HepG2 (cell line): ENCODE results near the gene HDAC4. TPM values are rescaled to one million over a fixed set of nuclear protein-coding genes. Genes with fewer than 3 reads are reported as not detected.

ENCODE experiments used
- ATAC-seq: fragments of 200-7000 bp; cut with Tn5 transposase; 3 replicates; pipeline ENCODE4 v1.9.1; 2020; ENCODE audit warnings: mild to moderate bottlenecking, moderate library complexity
- BruUV-seq: library from RNA; stranded (reverse); fragments of 400-500 nt; replicated peaks from 2 replicates; lab custom pipeline; 2021; lab: Mats Ljungman, UMichigan
- CTCF ChIA-PET: fragments of 300-600 bp; formaldehyde crosslinking; extraction: SDS; loops from one replicate; lab custom pipeline; 2021; ENCODE audit warnings: low total read pairs, inconsistent platforms, low intra/inter-chr PET ratio; lab: Yijun Ruan, JAX
- POLR2A ChIA-PET: fragments of 350-600 bp; sonication (Branson Sonifier 250); formaldehyde crosslinking; loops from one replicate; lab custom pipeline; 2020; ENCODE audit warnings: antibody characterized with exemption, inconsistent platforms; lab: Yijun Ruan, JAX
- DNase-seq: peaks from one replicate; pipeline ENCODE4 v3.0.0-alpha.2; 2015; ENCODE audit warnings: low spot score
- FAIRE-seq: peaks from 3 replicates; lab custom pipeline; 2011; peaks lifted over from hg19 to GRCh38; lab: Jason Lieb, UNC
- H2AFZ ChIP-seq: one replicate; pipeline ENCODE4 v1.6.1; 2011; ENCODE audit warnings: low read length, inconsistent platforms
- H3K27ac ChIP-seq: fragments of 300-600 bp; 3 replicates; pipeline ENCODE4 v1.8.0; 2011; ENCODE audit warnings: mixed run types, mild to moderate bottlenecking, mixed read lengths, low read length, inconsistent platforms; ENCODE audit not compliant: insufficient read depth; ENCODE audit errors: extremely low read length
- H3K27me3 ChIP-seq, 2 experiments: fragments of 200-600 bp in 1 of 2; 2 replicates in 1 of 2; 3 replicates in 1 of 2; pipeline versions ENCODE4 v1.6.0 to v1.8.0; 2011; ENCODE audit warnings: low read length in 2 of 2, mild to moderate bottlenecking in 2 of 2, moderate library complexity in 2 of 2, inconsistent platforms in 1 of 2; ENCODE audit not compliant: insufficient read depth in 2 of 2, control insufficient read depth in 1 of 2
- H3K36me3 ChIP-seq, 2 experiments: fragments of 200-600 bp in 1 of 2; replicated peaks in 1 of 2; 2 replicates in 1 of 2; 3 replicates in 1 of 2; pipeline versions ENCODE4 v1.5.1 to v1.8.0; 2011; ENCODE audit warnings: low read length in 2 of 2, inconsistent platforms in 1 of 2; ENCODE audit not compliant: insufficient read depth in 2 of 2, control insufficient read depth in 1 of 2
- H3K4me1 ChIP-seq: 2 replicates; pipeline ENCODE4 v1.5.1; 2012; ENCODE audit warnings: low read length, inconsistent platforms; ENCODE audit not compliant: insufficient read depth
- H3K4me2 ChIP-seq: 2 replicates; pipeline ENCODE4 v1.6.0; 2011; ENCODE audit warnings: low read depth, low read length, inconsistent platforms
- H3K4me3 ChIP-seq, 3 experiments: fragments of 200-600 bp in 1 of 3; sonication (generic), shearing (Covaris generic) in 1 of 3; replicated peaks in 1 of 3; 2 replicates each; pipeline ENCODE4 v1.5.1; 2011 to 2016; ENCODE audit warnings: low read length in 3 of 3, inconsistent platforms in 2 of 3, low read depth in 2 of 3, mild to moderate bottlenecking in 2 of 3, control low read depth in 1 of 3, mixed read lengths in 1 of 3; ENCODE audit not compliant: insufficient read depth in 1 of 3
- H3K79me2 ChIP-seq: one replicate; pipeline ENCODE4 v1.6.1; 2011; ENCODE audit warnings: low read length, inconsistent platforms; ENCODE audit not compliant: insufficient read depth
- H3K9ac ChIP-seq: 2 replicates; pipeline ENCODE4 v1.6.0; 2011; ENCODE audit warnings: mild to moderate bottlenecking, low read depth, low read length, inconsistent platforms; ENCODE audit not compliant: insufficient read depth
- H3K9me3 ChIP-seq: 2 replicates; pipeline ENCODE4 v1.5.1; 2012; ENCODE audit warnings: mild to moderate bottlenecking, low read length
- H4K20me1 ChIP-seq: 2 replicates; pipeline ENCODE4 v1.6.0; 2011; ENCODE audit warnings: inconsistent platforms, mild to moderate bottlenecking, low read length, moderate library complexity; ENCODE audit not compliant: insufficient read depth
- CBX2 ChIP-seq, 2 experiments: fragments of 200-600 bp in 1 of 2; sonication (generic); formaldehyde crosslinking in 1 of 2; IDR thresholded peaks; 2 replicates each; pipeline versions ENCODE4 v1.7.0 to v1.8.1; 2018 to 2022; ENCODE audit warnings: low read depth in 2 of 2, low read length in 1 of 2, mild to moderate bottlenecking in 1 of 2, missing genetic modification reagents in 1 of 2
- ESRRA ChIP-seq: sonication (generic); formaldehyde crosslinking; IDR thresholded peaks from 2 replicates; pipeline ENCODE4 v1.5.1; 2020; ENCODE audit warnings: mild to moderate bottlenecking, low read depth, missing genetic modification reagents
- FOXC1 ChIP-seq: sonication (generic); formaldehyde crosslinking; IDR thresholded peaks from 2 replicates; pipeline ENCODE4 v1.8.0; 2022; ENCODE audit warnings: mild to moderate bottlenecking, missing genetic modification reagents, borderline replicate concordance
- GLI4 ChIP-seq: sonication (generic); formaldehyde crosslinking; IDR thresholded peaks from 2 replicates; pipeline ENCODE4 v1.5.1; 2020; ENCODE audit warnings: missing genetic modification reagents, mild to moderate bottlenecking, moderate library complexity, borderline replicate concordance
- KDM5A ChIP-seq: fragments of 200-600 bp; sonication (generic); IDR thresholded peaks from 2 replicates; pipeline ENCODE4 v1.7.0; 2018; ENCODE audit warnings: antibody characterized with exemption, mild to moderate bottlenecking, low read length, borderline replicate concordance
- SMC3 ChIP-seq: IDR thresholded peaks from 2 replicates; pipeline ENCODE4 v1.6.1; 2011; ENCODE audit warnings: low read length, improper control_type of control experiment
- TGIF2 ChIP-seq: IDR thresholded peaks from 2 replicates; pipeline ENCODE4 v1.6.1; 2016; ENCODE audit warnings: control low read depth, missing compliant biosample characterization
- ZBTB43 ChIP-seq: sonication (generic); formaldehyde crosslinking; conservative IDR thresholded peaks from 2 replicates; pipeline ENCODE4 v1.4.0; 2020; ENCODE audit warnings: missing genetic modification reagents
- ZBTB7A ChIP-seq: sonication (generic); formaldehyde crosslinking; IDR thresholded peaks from 2 replicates; pipeline ENCODE4 v1.8.0; 2022; ENCODE audit warnings: mild to moderate bottlenecking, missing genetic modification reagents
- ZNF562 ChIP-seq: sonication (generic); formaldehyde crosslinking; IDR thresholded peaks from 2 replicates; pipeline ENCODE4 v1.8.0; 2022; ENCODE audit warnings: missing genetic modification reagents, borderline replicate concordance
- ZNF850 ChIP-seq: sonication (generic); formaldehyde crosslinking; conservative IDR thresholded peaks from 2 replicates; pipeline ENCODE4 v1.9.0; 2021; ENCODE audit warnings: mild to moderate bottlenecking, missing genetic modification reagents
- ZZZ3 ChIP-seq: sonication (generic); formaldehyde crosslinking; IDR thresholded peaks from 2 replicates; pipeline ENCODE4 v1.4.0; 2020; ENCODE audit warnings: missing genetic modification reagents, mild to moderate bottlenecking, borderline replicate concordance
- WGBS: methylation state at CpG from one replicate; pipeline ENCODE4 v1.1.6; 2017; ENCODE audit warnings: low lambda C conversion rate; 5-methylcytosine and 5-hydroxymethylcytosine counted together
- in situ Hi-C: cut with HindIII; loops from 2 replicates; pipeline ENCODE4 v1.10.0; 2017; ENCODE audit warnings: low pct_unique_long_range_greater_than_20kb; ENCODE audit not compliant: extremely low pct_ligation_motif_present
- intact Hi-C: fragments of 100-400 bp; cut with micrococcal nuclease; formaldehyde crosslinking; loops from one replicate; pipeline ENCODE4 v1.10.0; 2022; ENCODE audit not compliant: unreplicated experiment
- polyA plus RNA-seq, 8 experiments: library from polyadenylated mRNA; depleted of rRNA in 3 of 8; stranded (reverse) in 7 of 8; unstranded in 1 of 8; fragments of >200 nt; fragmentation: Illumina TruSeq in 4 of 8; extraction: Trizol in 4 of 8; gene quantifications; 2 replicates each; pipeline versions ENCODE4 v1.2.1 to v1.2.3, GENCODE V29; 2011 to 2016; ENCODE audit warnings: low read depth in 4 of 8, missing spikeins in 1 of 8, mixed read lengths in 1 of 8; ENCODE audit not compliant: insufficient read depth in 1 of 8
- total RNA-seq, 5 experiments: library from RNA; depleted of rRNA; stranded (reverse); fragments of >200 nt; fragmentation: Illumina TruSeq; extraction: Trizol; gene quantifications; 2 replicates each; pipeline ENCODE4 v1.2.3, GENCODE V29; 2016; ENCODE audit warnings: low read depth in 1 of 5
- TF ChIP-seq, protein P1 (sequence below): sonication (generic); formaldehyde crosslinking; IDR thresholded peaks from 2 replicates; pipeline ENCODE4 v1.4.0; 2020; ENCODE audit warnings: missing genetic modification reagents
- TF ChIP-seq, protein P2 (sequence below): sonication (generic); formaldehyde crosslinking; IDR thresholded peaks from 2 replicates; pipeline ENCODE4 v1.4.0; 2020; ENCODE audit warnings: mild to moderate bottlenecking, missing genetic modification reagents
- TF ChIP-seq, protein P3 (sequence below): sonication (generic); formaldehyde crosslinking; IDR thresholded peaks from 2 replicates; pipeline ENCODE4 v1.5.0; 2020; ENCODE audit warnings: mild to moderate bottlenecking, missing genetic modification reagents

The HDAC4 gene
- total and polyA plus RNA-seq, 2 of the 13 experiments (the other 11 are each of a cell fraction or from before 2014, with no cell fraction given): 10.1 to 11.5 TPM

DNA sequence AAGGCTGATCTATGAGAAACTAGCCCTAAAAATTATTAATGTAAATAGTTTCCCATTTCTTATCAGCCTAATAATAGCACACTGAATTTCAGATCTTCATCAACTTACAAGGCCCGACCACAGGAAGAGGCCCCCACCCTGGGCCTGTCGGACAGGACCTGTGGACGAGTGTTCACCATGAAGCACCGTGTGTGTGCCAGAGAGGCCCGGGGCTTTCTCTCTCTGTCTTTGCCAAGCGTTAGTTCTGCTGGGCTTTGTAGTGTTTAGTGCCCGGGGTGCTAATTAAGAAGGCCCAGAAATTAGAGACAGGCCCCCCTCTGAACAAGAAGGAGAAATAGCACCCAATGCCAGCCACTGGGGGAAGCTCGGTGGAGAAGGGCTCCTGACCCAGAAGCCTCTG is 287.2 kb downstream of the HDAC4 start:
- in situ Hi-C loops (no loop called here), intact Hi-C loops (no loop called here)
- CTCF ChIA-PET: no interaction called here
- H3K9ac ChIP-seq: no peak overlapping the region
- no peak overlapping the region for H3K27ac ChIP-seq
- peaks cover 9 to 20% of the 10 kb centered on the region in 2 experiments; a peak in 4 of 5 replicates for H3K36me3 ChIP-seq
- BruUV-seq: no TSS peak
- peaks cover 12% of the 10 kb centered on the region for H3K4me1 ChIP-seq
- DNase-seq (no peak), ATAC-seq (no peak), FAIRE-seq (no peak)
- POLR2A ChIA-PET: no interaction called here
- no peak overlapping the region for H2AFZ ChIP-seq
- WGBS: 85% methylated on average over 8 of the region's 8 CpGs
- TF ChIP-seq ZBTB7A (CRISPR knock-in tag): no peak
- TF ChIP-seq, protein P1, sequence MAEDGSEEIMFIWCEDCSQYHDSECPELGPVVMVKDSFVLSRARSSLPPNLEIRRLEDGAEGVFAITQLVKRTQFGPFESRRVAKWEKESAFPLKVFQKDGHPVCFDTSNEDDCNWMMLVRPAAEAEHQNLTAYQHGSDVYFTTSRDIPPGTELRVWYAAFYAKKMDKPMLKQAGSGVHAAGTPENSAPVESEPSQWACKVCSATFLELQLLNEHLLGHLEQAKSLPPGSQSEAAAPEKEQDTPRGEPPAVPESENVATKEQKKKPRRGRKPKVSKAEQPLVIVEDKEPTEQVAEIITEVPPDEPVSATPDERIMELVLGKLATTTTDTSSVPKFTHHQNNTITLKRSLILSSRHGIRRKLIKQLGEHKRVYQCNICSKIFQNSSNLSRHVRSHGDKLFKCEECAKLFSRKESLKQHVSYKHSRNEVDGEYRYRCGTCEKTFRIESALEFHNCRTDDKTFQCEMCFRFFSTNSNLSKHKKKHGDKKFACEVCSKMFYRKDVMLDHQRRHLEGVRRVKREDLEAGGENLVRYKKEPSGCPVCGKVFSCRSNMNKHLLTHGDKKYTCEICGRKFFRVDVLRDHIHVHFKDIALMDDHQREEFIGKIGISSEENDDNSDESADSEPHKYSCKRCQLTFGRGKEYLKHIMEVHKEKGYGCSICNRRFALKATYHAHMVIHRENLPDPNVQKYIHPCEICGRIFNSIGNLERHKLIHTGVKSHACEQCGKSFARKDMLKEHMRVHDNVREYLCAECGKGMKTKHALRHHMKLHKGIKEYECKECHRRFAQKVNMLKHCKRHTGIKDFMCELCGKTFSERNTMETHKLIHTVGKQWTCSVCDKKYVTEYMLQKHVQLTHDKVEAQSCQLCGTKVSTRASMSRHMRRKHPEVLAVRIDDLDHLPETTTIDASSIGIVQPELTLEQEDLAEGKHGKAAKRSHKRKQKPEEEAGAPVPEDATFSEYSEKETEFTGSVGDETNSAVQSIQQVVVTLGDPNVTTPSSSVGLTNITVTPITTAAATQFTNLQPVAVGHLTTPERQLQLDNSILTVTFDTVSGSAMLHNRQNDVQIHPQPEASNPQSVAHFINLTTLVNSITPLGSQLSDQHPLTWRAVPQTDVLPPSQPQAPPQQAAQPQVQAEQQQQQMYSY (CRISPR knock-in tag): no peak
- no peak for TF ChIP-seq KDM5A
- TF ChIP-seq, protein P2, sequence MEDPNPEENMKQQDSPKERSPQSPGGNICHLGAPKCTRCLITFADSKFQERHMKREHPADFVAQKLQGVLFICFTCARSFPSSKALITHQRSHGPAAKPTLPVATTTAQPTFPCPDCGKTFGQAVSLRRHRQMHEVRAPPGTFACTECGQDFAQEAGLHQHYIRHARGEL (CRISPR knock-in tag): no peak
- TF ChIP-seq ZZZ3 (CRISPR knock-in tag): no peak
- no peak for TF ChIP-seq SMC3
- TF ChIP-seq GLI4 (CRISPR knock-in tag): no peak
- TF ChIP-seq TGIF2 (CRISPR knock-in tag): no peak
- TF ChIP-seq, protein P3, sequence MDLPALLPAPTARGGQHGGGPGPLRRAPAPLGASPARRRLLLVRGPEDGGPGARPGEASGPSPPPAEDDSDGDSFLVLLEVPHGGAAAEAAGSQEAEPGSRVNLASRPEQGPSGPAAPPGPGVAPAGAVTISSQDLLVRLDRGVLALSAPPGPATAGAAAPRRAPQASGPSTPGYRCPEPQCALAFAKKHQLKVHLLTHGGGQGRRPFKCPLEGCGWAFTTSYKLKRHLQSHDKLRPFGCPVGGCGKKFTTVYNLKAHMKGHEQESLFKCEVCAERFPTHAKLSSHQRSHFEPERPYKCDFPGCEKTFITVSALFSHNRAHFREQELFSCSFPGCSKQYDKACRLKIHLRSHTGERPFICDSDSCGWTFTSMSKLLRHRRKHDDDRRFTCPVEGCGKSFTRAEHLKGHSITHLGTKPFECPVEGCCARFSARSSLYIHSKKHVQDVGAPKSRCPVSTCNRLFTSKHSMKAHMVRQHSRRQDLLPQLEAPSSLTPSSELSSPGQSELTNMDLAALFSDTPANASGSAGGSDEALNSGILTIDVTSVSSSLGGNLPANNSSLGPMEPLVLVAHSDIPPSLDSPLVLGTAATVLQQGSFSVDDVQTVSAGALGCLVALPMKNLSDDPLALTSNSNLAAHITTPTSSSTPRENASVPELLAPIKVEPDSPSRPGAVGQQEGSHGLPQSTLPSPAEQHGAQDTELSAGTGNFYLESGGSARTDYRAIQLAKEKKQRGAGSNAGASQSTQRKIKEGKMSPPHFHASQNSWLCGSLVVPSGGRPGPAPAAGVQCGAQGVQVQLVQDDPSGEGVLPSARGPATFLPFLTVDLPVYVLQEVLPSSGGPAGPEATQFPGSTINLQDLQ (CRISPR knock-in tag): no peak
- no peak for TF ChIP-seq CBX2 (IDR thresholded peaks at IDR 0.05; ENCODE audit: low read depth, low read length)
- TF ChIP-seq CBX2 (CRISPR knock-in tag; IDR thresholded peaks at IDR 0.05; ENCODE audit: low read depth): no peak
- no peak for TF ChIP-seq ZNF562 (CRISPR knock-in tag)
- no peak for TF ChIP-seq ZNF850 (CRISPR knock-in tag)
- TF ChIP-seq ZBTB43 (CRISPR knock-in tag): no peak
- no peak for TF ChIP-seq FOXC1 (CRISPR knock-in tag)
- no peak for TF ChIP-seq ESRRA (CRISPR knock-in tag)
- no peak overlapping the region for H3K4me2 ChIP-seq
- no peaks in the 10 kb centered on the region for H3K27me3 ChIP-seq
- H3K4me3 ChIP-seq: no peak overlapping the region
- no peaks in the 10 kb centered on the region for H4K20me1 ChIP-seq
- H3K79me2 ChIP-seq: no peaks in the 10 kb centered on the region
- no peaks in the 10 kb centered on the region for H3K9me3 ChIP-seq
